Measurements from ENCODE around the gene ZNF730. TPM values are rescaled to one million over a fixed set of nuclear protein-coding genes. Genes with fewer than 3 reads are reported as not detected.

The ZNF730 gene
- total RNA-seq, 1 experiment from 2014 or later: 0.03 TPM

Other genes starting within 250 kb of the ZNF730 start
- not detected in 2 replicates for gene ZNF728, start 113.8 kb upstream of the ZNF730 start, total RNA-seq (2014; rRNA removed; shearing (Covaris generic))
- gene ZNF724, start 133.4 kb downstream of the ZNF730 start, total RNA-seq (2014; rRNA removed; shearing (Covaris generic)): 5.9 and 6.5 TPM in 2 replicates

Data from HT1080 (cell line).